ENCODE data around the gene PLXNA1.

- TF ChIP-seq CTCF (IDR thresholded peaks at IDR 0.05), result no peak
- no peak for TF ChIP-seq POLR2A (IDR thresholded peaks at IDR 0.05)
- TF ChIP-seq POLR2AphosphoS5 (IDR thresholded peaks at IDR 0.05), result no peak
Observed at GRCh38 chr3:127013181-127013580, 30.3 kb downstream of the PLXNA1 start.
